Neural cell (in vitro differentiated cells): ENCODE measurements around the gene MEGF11. TPM values are rescaled to one million over a fixed set of nuclear protein-coding genes. Genes with fewer than 3 reads are reported as not detected.

Experiments used
- H2AFZ ChIP-seq: fragments of 200-600, 300-800 bp; sonication (generic), shearing (Covaris generic); 2 replicates; pipeline ENCODE4 v1.6.0; 2014; ENCODE audit warnings: low read depth, mild to moderate bottlenecking, antibody characterized with exemption, low read length, moderate library complexity
- H3F3A ChIP-seq: fragments of 200-600 bp; shearing (Covaris generic); 2 replicates; pipeline ENCODE4 v1.6.1; 2016; ENCODE audit warnings: mild to moderate bottlenecking, moderate library complexity, mixed read lengths, antibody characterized with exemption, low read length; ENCODE audit not compliant: insufficient read depth, poor library complexity, severe bottlenecking
- H3K27ac ChIP-seq: fragments of 200-600, 300-800 bp; sonication (generic), shearing (Covaris generic); 2 replicates; pipeline ENCODE4 v1.5.1; 2014; ENCODE audit warnings: mild to moderate bottlenecking, low read length, moderate library complexity
- H3K27me3 ChIP-seq: fragments of 300-800, 200-600 bp; sonication (generic), shearing (Covaris generic); 2 replicates; pipeline ENCODE4 v1.6.0; 2014; ENCODE audit warnings: mild to moderate bottlenecking, low read depth, low read length, moderate library complexity; ENCODE audit not compliant: insufficient read depth
- H3K36me3 ChIP-seq: fragments of 300-800, 200-600 bp; sonication (generic), shearing (Covaris generic); 2 replicates; pipeline ENCODE4 v1.5.1; 2014; ENCODE audit warnings: mild to moderate bottlenecking, antibody characterized with exemption, low read length, moderate library complexity; ENCODE audit not compliant: insufficient read depth
- H3K4me2 ChIP-seq: fragments of 300-800, 200-600 bp; sonication (generic), shearing (Covaris generic); 2 replicates; pipeline ENCODE4 v1.6.0; 2014; ENCODE audit warnings: mild to moderate bottlenecking, low read length
- H3K4me3 ChIP-seq: fragments of 300-800, 200-600 bp; sonication (generic), shearing (Covaris generic); 2 replicates; pipeline ENCODE4 v1.5.1; 2014; ENCODE audit warnings: mild to moderate bottlenecking, low read length, moderate library complexity
- H3K79me2 ChIP-seq: fragments of 200-600 bp; shearing (Covaris generic); replicated peaks from 2 replicates; pipeline ENCODE4 v1.6.0; 2014; ENCODE audit warnings: mild to moderate bottlenecking, low read length, moderate library complexity; ENCODE audit not compliant: insufficient read depth
- H3K9ac ChIP-seq: fragments of 300-800, 200-600 bp; sonication (generic), shearing (Covaris generic); 2 replicates; pipeline ENCODE4 v1.6.1; 2016; ENCODE audit warnings: mild to moderate bottlenecking, low read length, mixed read lengths
- H3K9me2 ChIP-seq: fragments of 200-600 bp; shearing (Covaris generic); 2 replicates; pipeline ENCODE4 v1.6.1; 2016; ENCODE audit warnings: mild to moderate bottlenecking, low read length, mixed read lengths; ENCODE audit not compliant: insufficient read depth
- H3K9me3 ChIP-seq: fragments of 200-600, 300-800 bp; sonication (generic), shearing (Covaris generic); 2 replicates; pipeline ENCODE4 v1.6.1; 2016; ENCODE audit warnings: mild to moderate bottlenecking, mixed run types, low read length, moderate library complexity, mixed read lengths
- H4K20me1 ChIP-seq: fragments of 200-600 bp; shearing (Covaris generic); 2 replicates; pipeline ENCODE4 v1.6.1; 2016; ENCODE audit warnings: mild to moderate bottlenecking, mixed run types; ENCODE audit not compliant: insufficient read depth
- EP300 ChIP-seq: fragments of 450-650 bp; conservative IDR thresholded peaks from 2 replicates; pipeline ENCODE4 v1.6.1; 2014; ENCODE audit warnings: antibody characterized with exemption, mild to moderate bottlenecking, moderate library complexity; ENCODE audit not compliant: poor library complexity, severe bottlenecking
- EZH2 ChIP-seq: fragments of 200-600, 300-800 bp; shearing (Covaris generic), sonication (generic); IDR thresholded peaks from 2 replicates; pipeline ENCODE4 v1.6.1; 2014; ENCODE audit warnings: antibody characterized with exemption, low read length, borderline replicate concordance, mild to moderate bottlenecking; ENCODE audit not compliant: insufficient read depth, poor library complexity, severe bottlenecking
- MXI1 ChIP-seq: fragments of 450-650 bp; conservative IDR thresholded peaks from 2 replicates; pipeline ENCODE4 v1.6.1; 2014; ENCODE audit warnings: antibody characterized with exemption, mild to moderate bottlenecking; ENCODE audit not compliant: poor library complexity, severe bottlenecking
- POLR2AphosphoS5 ChIP-seq: IDR thresholded peaks from 2 replicates; pipeline ENCODE4 v1.6.1; 2012
- RAD21 ChIP-seq: fragments of 450-650 bp; conservative IDR thresholded peaks from 2 replicates; pipeline ENCODE4 v1.6.1; 2014; ENCODE audit warnings: antibody characterized with exemption, mild to moderate bottlenecking, moderate library complexity
- SMC3 ChIP-seq: fragments of 450-650 bp; conservative IDR thresholded peaks from 2 replicates; pipeline ENCODE4 v1.6.1; 2014; ENCODE audit warnings: antibody characterized with exemption, mild to moderate bottlenecking, moderate library complexity; ENCODE audit not compliant: poor library complexity
- TAF1 ChIP-seq: IDR thresholded peaks from 2 replicates; pipeline ENCODE4 v1.6.1; 2012; ENCODE audit warnings: low read depth
- polyA plus RNA-seq: library from polyadenylated mRNA; depleted of rRNA; stranded (reverse); fragments of >200 nt; gene quantifications from 2 replicates; pipeline ENCODE4 v1.2.3, GENCODE V29; 2014
- TF ChIP-seq, protein P1 (sequence below): IDR thresholded peaks from 2 replicates; pipeline ENCODE4 v1.6.1; 2012; ENCODE audit warnings: borderline replicate concordance
- TF ChIP-seq, protein P2 (sequence below): fragments of 450-650 bp; IDR thresholded peaks from 2 replicates; pipeline ENCODE4 v1.5.1; 2014; ENCODE audit warnings: antibody characterized with exemption, mild to moderate bottlenecking, moderate library complexity; ENCODE audit not compliant: poor library complexity, severe bottlenecking

The MEGF11 gene
- polyA plus RNA-seq, 1 donor from 2014 or later = 0.64 TPM

DNA sequence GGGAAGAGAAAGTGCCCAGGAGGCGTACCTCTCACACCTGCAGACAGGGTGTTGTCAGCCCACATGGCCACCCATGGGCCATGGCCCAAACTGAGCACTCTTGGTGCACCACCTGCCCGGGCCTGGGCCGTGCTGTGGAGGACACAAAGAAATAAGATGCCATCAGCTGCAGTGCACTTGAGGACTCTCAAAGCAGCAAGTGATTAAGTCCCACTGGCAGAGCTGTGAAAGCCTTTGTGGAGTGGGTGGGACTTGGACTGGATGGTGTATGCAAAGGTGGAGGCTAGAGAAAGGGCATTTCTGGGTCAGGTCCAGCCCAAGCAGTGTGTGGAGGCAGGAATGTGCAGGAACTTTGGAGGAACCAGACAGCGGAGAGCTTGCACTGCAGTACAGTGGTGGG is 122.3 kb downstream of the MEGF11 start:
- H4K20me1 ChIP-seq = no peaks in the 10 kb centered on the region

DNA sequence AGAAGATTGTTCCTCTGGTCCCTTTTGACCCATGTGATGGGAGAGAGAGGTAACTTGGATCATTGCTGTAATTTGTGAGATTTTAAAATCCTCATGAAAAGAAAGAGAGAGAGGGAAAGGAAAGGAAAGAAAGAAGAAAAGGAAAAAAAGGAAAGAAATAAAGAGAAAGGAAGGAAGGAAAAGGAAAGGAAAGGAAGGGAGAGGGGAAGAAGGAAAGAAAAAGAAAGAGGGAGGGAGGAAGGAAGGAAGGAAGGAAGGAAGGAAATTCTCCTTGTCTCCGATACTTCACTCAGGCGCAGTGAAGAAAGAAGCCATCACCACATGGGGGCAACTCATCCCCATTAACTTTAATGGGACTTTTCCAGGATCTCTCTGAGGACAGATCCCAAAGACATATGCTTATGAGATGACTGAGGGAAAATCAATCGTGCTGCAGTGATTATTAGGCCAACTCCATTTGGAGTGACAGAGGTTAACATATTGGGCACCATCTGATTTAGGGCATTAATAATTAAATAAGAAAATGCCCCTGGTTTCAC is 123.0 kb downstream of the MEGF11 start:
- no peaks in the 10 kb centered on the region for H3K9me3 ChIP-seq
- H3K4me3 ChIP-seq = no peak overlapping the region
- H3K79me2 ChIP-seq = no peaks in the 10 kb centered on the region
- H2AFZ ChIP-seq = no peak overlapping the region
- H3F3A ChIP-seq = no peaks in the 10 kb centered on the region
- H4K20me1 ChIP-seq = no peaks in the 10 kb centered on the region
- no peaks in the 10 kb centered on the region for H3K27me3 ChIP-seq
- H3K9ac ChIP-seq = no peak overlapping the region
- H3K9me2 ChIP-seq = no peaks in the 10 kb centered on the region
- no peak overlapping the region for H3K4me2 ChIP-seq
- TF ChIP-seq RAD21 (no peak), TAF1 (no peak), MXI1 (no peak), EZH2 (no peak), EP300 (no peak), POLR2AphosphoS5 (no peak), SMC3 (no peak)
- TF ChIP-seq, protein P1, sequence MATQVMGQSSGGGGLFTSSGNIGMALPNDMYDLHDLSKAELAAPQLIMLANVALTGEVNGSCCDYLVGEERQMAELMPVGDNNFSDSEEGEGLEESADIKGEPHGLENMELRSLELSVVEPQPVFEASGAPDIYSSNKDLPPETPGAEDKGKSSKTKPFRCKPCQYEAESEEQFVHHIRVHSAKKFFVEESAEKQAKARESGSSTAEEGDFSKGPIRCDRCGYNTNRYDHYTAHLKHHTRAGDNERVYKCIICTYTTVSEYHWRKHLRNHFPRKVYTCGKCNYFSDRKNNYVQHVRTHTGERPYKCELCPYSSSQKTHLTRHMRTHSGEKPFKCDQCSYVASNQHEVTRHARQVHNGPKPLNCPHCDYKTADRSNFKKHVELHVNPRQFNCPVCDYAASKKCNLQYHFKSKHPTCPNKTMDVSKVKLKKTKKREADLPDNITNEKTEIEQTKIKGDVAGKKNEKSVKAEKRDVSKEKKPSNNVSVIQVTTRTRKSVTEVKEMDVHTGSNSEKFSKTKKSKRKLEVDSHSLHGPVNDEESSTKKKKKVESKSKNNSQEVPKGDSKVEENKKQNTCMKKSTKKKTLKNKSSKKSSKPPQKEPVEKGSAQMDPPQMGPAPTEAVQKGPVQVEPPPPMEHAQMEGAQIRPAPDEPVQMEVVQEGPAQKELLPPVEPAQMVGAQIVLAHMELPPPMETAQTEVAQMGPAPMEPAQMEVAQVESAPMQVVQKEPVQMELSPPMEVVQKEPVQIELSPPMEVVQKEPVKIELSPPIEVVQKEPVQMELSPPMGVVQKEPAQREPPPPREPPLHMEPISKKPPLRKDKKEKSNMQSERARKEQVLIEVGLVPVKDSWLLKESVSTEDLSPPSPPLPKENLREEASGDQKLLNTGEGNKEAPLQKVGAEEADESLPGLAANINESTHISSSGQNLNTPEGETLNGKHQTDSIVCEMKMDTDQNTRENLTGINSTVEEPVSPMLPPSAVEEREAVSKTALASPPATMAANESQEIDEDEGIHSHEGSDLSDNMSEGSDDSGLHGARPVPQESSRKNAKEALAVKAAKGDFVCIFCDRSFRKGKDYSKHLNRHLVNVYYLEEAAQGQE = no peak
- TF ChIP-seq, protein P2, sequence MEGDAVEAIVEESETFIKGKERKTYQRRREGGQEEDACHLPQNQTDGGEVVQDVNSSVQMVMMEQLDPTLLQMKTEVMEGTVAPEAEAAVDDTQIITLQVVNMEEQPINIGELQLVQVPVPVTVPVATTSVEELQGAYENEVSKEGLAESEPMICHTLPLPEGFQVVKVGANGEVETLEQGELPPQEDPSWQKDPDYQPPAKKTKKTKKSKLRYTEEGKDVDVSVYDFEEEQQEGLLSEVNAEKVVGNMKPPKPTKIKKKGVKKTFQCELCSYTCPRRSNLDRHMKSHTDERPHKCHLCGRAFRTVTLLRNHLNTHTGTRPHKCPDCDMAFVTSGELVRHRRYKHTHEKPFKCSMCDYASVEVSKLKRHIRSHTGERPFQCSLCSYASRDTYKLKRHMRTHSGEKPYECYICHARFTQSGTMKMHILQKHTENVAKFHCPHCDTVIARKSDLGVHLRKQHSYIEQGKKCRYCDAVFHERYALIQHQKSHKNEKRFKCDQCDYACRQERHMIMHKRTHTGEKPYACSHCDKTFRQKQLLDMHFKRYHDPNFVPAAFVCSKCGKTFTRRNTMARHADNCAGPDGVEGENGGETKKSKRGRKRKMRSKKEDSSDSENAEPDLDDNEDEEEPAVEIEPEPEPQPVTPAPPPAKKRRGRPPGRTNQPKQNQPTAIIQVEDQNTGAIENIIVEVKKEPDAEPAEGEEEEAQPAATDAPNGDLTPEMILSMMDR = no peak
- H3K27ac ChIP-seq = no peak overlapping the region
- no peaks in the 10 kb centered on the region for H3K36me3 ChIP-seq

More for the DNA sequence above, 122.3 kb downstream of the MEGF11 start:
- no peaks in the 10 kb centered on the region for H3K27me3 ChIP-seq
- no peak overlapping the region for H3K27ac ChIP-seq
- H3K79me2 ChIP-seq = no peaks in the 10 kb centered on the region
- TF ChIP-seq, protein P1 = no peak
- TF ChIP-seq SMC3 (no peak), RAD21 (no peak), TAF1 (no peak), MXI1 (no peak), POLR2AphosphoS5 (no peak)
- TF ChIP-seq, protein P2 = no peak
- no peak overlapping the region for H3K4me3 ChIP-seq
- no peak overlapping the region for H3K4me2 ChIP-seq
- no peaks in the 10 kb centered on the region for H3K9me3 ChIP-seq
- no peak overlapping the region for H3K9ac ChIP-seq
- no peaks in the 10 kb centered on the region for H3F3A ChIP-seq
- H3K9me2 ChIP-seq = no peaks in the 10 kb centered on the region
- H3K36me3 ChIP-seq = no peaks in the 10 kb centered on the region
- no peak overlapping the region for H2AFZ ChIP-seq
